Spleen (tissue), 7 donors: ENCODE data around the gene KCNK7.
A peak's percentile ranks its signal among the peaks of the same experiment; 100 is the strongest.

Experiments used
- POLR2AphosphoS5 ChIP-seq, 3 donors: sonication (generic); formaldehyde crosslinking; IDR thresholded peaks; one replicate each; pipeline ENCODE4 v1.5.1; 2017; ENCODE audit warnings: antibody characterized with exemption in 3 of 3
- TF ChIP-seq, protein P1 (sequence below), 11 experiments: fragments of 200-600 bp in 7 of 11; fragments of 450-650 bp in 4 of 11; sonication (generic) in 4 of 11; IDR thresholded peaks in 8 of 11; conservative IDR thresholded peaks in 3 of 11; 1 replicate in 7 of 11; 2 replicates in 4 of 11; pipeline versions ENCODE4 v1.4.0 to v1.8.0; 2016 to 2021; ENCODE audit warnings: antibody characterized with exemption in 11 of 11, inconsistent platforms in 4 of 11, mild to moderate bottlenecking in 1 of 11
- donor health status: DM: no; HTN: no; CAD: no; lungs with moderate emphysema.
- donor health status: DM: no; HTN: no; CAD: no.
- donor health status: DM: no; HTN: no; CAD: no.

DNA sequence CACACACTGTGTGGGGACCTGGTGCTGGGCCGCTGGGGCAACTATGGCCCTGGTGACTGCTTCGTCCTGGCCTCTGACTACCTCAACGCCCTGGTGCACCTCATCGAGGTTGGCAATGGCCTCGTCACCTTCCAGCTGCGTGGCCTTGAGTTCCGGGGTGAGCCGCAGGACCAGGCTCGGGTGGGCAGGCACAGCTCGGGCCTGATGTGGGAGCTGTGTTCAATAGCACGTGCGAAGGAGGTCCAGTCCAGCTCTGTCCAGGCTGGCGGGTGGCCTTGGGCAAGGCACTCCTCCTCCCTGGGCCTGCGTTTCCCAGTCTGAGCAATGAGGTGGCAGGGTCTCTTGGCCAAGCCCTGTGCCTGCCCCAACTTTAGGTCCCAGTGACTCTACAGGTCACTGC lies 34.0 kb upstream of the KCNK7 start:
- TF ChIP-seq, protein P1, sequence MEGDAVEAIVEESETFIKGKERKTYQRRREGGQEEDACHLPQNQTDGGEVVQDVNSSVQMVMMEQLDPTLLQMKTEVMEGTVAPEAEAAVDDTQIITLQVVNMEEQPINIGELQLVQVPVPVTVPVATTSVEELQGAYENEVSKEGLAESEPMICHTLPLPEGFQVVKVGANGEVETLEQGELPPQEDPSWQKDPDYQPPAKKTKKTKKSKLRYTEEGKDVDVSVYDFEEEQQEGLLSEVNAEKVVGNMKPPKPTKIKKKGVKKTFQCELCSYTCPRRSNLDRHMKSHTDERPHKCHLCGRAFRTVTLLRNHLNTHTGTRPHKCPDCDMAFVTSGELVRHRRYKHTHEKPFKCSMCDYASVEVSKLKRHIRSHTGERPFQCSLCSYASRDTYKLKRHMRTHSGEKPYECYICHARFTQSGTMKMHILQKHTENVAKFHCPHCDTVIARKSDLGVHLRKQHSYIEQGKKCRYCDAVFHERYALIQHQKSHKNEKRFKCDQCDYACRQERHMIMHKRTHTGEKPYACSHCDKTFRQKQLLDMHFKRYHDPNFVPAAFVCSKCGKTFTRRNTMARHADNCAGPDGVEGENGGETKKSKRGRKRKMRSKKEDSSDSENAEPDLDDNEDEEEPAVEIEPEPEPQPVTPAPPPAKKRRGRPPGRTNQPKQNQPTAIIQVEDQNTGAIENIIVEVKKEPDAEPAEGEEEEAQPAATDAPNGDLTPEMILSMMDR (IDR thresholded peaks at IDR 0.05 in 8 of 11, conservative IDR thresholded peaks at IDR 0.05 in 3 of 11) = no peak
- peak in 1 of 3 donors; percentile 32 for TF ChIP-seq POLR2AphosphoS5 (IDR thresholded peaks at IDR 0.05)
